Loucy (cell line): ENCODE data around the gene NCAPH2.

ENCODE experiments used
- H2AFZ ChIP-seq: fragments of 200-600 bp; sonication (generic); 2 replicates; pipeline ENCODE4 v1.6.0; 2016; ENCODE audit warnings: antibody characterized with exemption, mild to moderate bottlenecking, low read length, moderate library complexity
- H3F3A ChIP-seq: fragments of 200-600 bp; 2 replicates; pipeline ENCODE4 v1.6.0; 2016; ENCODE audit warnings: antibody characterized with exemption, low read depth, mild to moderate bottlenecking
- H3K27me3 ChIP-seq: fragments of 200-600 bp; sonication (generic); 2 replicates; pipeline ENCODE4 v1.6.1; 2014; ENCODE audit warnings: low read length, mild to moderate bottlenecking; ENCODE audit not compliant: insufficient read depth, poor library complexity, severe bottlenecking
- H3K36me3 ChIP-seq: fragments of 200-600 bp; sonication (generic); 2 replicates; pipeline ENCODE4 v1.6.1; 2016; ENCODE audit warnings: low read length; ENCODE audit not compliant: insufficient read depth
- H3K4me1 ChIP-seq: fragments of 200-600 bp; sonication (generic); 2 replicates; pipeline ENCODE4 v1.5.1; 2014; ENCODE audit warnings: low read length, mild to moderate bottlenecking; ENCODE audit not compliant: insufficient read depth, poor library complexity, severe bottlenecking
- H3K4me2 ChIP-seq: fragments of 200-600 bp; sonication (generic); 2 replicates; pipeline ENCODE4 v1.6.0; 2014; ENCODE audit warnings: antibody characterized with exemption, low read length, low read depth, mild to moderate bottlenecking; ENCODE audit not compliant: poor library complexity, severe bottlenecking
- H3K4me3 ChIP-seq: fragments of 200-600 bp; sonication (generic); 2 replicates; pipeline ENCODE4 v1.5.1; 2014; ENCODE audit warnings: low read length, mild to moderate bottlenecking, mixed read lengths; ENCODE audit not compliant: poor library complexity, severe bottlenecking
- H3K79me2 ChIP-seq: fragments of 200-600 bp; sonication (generic); 2 replicates; pipeline ENCODE4 v1.6.1; 2014; ENCODE audit warnings: low read length; ENCODE audit not compliant: insufficient read depth
- H3K9ac ChIP-seq: fragments of 200-600 bp; sonication (generic); 2 replicates; pipeline ENCODE4 v1.6.0; 2014; ENCODE audit warnings: mild to moderate bottlenecking, low read depth, low read length, moderate library complexity; ENCODE audit not compliant: poor library complexity, severe bottlenecking
- H3K9me2 ChIP-seq: fragments of 200-600 bp; sonication (generic); replicated peaks from 2 replicates; pipeline ENCODE4 v1.6.1; 2016; ENCODE audit warnings: low read depth, low read length, mixed read lengths
- H3K9me3 ChIP-seq: fragments of 200-600 bp; sonication (generic); 2 replicates; pipeline ENCODE4 v1.6.1; 2014; ENCODE audit warnings: mild to moderate bottlenecking, antibody characterized with exemption, low read length, low read depth; ENCODE audit not compliant: insufficient read depth
- H4K20me1 ChIP-seq: fragments of 200-600 bp; sonication (generic); 2 replicates; pipeline ENCODE4 v1.6.0; 2014; ENCODE audit warnings: antibody characterized with exemption, low read length, mild to moderate bottlenecking; ENCODE audit not compliant: insufficient read depth, poor library complexity, severe bottlenecking
- CTCF ChIP-seq: fragments of 200-600 bp; sonication (generic); conservative IDR thresholded peaks from 2 replicates; pipeline ENCODE4 v1.5.1; 2014; ENCODE audit warnings: mild to moderate bottlenecking, antibody characterized with exemption, low read length
- EZH2phosphoT487 ChIP-seq: fragments of 200-600 bp; IDR thresholded peaks from 2 replicates; pipeline ENCODE4 v1.6.1; 2018; ENCODE audit warnings: antibody characterized with exemption, mild to moderate bottlenecking, moderate library complexity, borderline replicate concordance

Gene NCAPH2

GRCh38 chr22:50504369-50505211 lies 3.4 kb upstream of the NCAPH2 start:
- TF ChIP-seq CTCF (no peak), EZH2phosphoT487 (no peak)
- no peak overlapping the region for H2AFZ ChIP-seq
- H3K4me2 ChIP-seq, result no peak overlapping the region
- peaks cover 8% of the 10 kb centered on the region for H4K20me1 ChIP-seq
- no peaks in the 10 kb centered on the region for H3K9me2 ChIP-seq
- H3K4me1 ChIP-seq, result peaks cover 11% of the 10 kb centered on the region
- H3K4me3 ChIP-seq, result no peak overlapping the region
- H3K79me2 ChIP-seq, result peaks cover 38% of the 10 kb centered on the region
- no peaks in the 10 kb centered on the region for H3F3A ChIP-seq
- H3K36me3 ChIP-seq, result no peaks in the 10 kb centered on the region
- H3K9me3 ChIP-seq, result no peaks in the 10 kb centered on the region
- no peak overlapping the region for H3K9ac ChIP-seq
- no peaks in the 10 kb centered on the region for H3K27me3 ChIP-seq

- no peak for TF ChIP-seq EZH2phosphoT487
- TF ChIP-seq CTCF, result no peak
- H3K79me2 ChIP-seq, result peaks cover 46% of the 10 kb centered on the region
- no peaks in the 10 kb centered on the region for H3K9me3 ChIP-seq
- H3K4me2 ChIP-seq, result no peak overlapping the region
- no peaks in the 10 kb centered on the region for H3F3A ChIP-seq
- H3K4me1 ChIP-seq, result peaks cover 12% of the 10 kb centered on the region
- no peaks in the 10 kb centered on the region for H3K9me2 ChIP-seq
- H3K36me3 ChIP-seq, result no peaks in the 10 kb centered on the region
- no peak overlapping the region for H2AFZ ChIP-seq
- peaks cover 10% of the 10 kb centered on the region for H4K20me1 ChIP-seq
- no peak overlapping the region for H3K9ac ChIP-seq
- no peaks in the 10 kb centered on the region for H3K27me3 ChIP-seq
- H3K4me3 ChIP-seq, result no peak overlapping the region
These were observed 2.7 kb upstream of the NCAPH2 start for GRCh38 chr22:50505276-50505775.

- Histone ChIP-seq H3K4me1 (peaks cover 12% of the 10 kb centered on the region), H2AFZ (no peak overlapping the region), H3F3A (no peaks in the 10 kb centered on the region), H3K27me3 (no peaks in the 10 kb centered on the region), H3K4me3 (peak overlapping the region; percentile 94), H3K9ac (peak overlapping the region; percentile 95), H3K9me2 (no peaks in the 10 kb centered on the region), H4K20me1 (peaks cover 10% of the 10 kb centered on the region), H3K36me3 (no peaks in the 10 kb centered on the region), H3K4me2 (peak overlapping the region; percentile 88), H3K79me2 (peaks cover 52% of the 10 kb centered on the region), H3K9me3 (no peaks in the 10 kb centered on the region)
- TF ChIP-seq EZH2phosphoT487, result no peak
- no peak for TF ChIP-seq CTCF
These were observed 2.0 kb upstream of the NCAPH2 start for GRCh38 chr22:50505776-50506610.
